Loucy (cell line): ENCODE measurements around the gene PSORS1C1.

Source experiments
- H2AFZ ChIP-seq: fragments of 200-600 bp; sonication (generic); 2 replicates; pipeline ENCODE4 v1.6.0; 2016; ENCODE audit warnings: antibody characterized with exemption, mild to moderate bottlenecking, low read length, moderate library complexity
- H3F3A ChIP-seq: fragments of 200-600 bp; 2 replicates; pipeline ENCODE4 v1.6.0; 2016; ENCODE audit warnings: antibody characterized with exemption, low read depth, mild to moderate bottlenecking
- H3K27me3 ChIP-seq: fragments of 200-600 bp; sonication (generic); 2 replicates; pipeline ENCODE4 v1.6.1; 2014; ENCODE audit warnings: low read length, mild to moderate bottlenecking; ENCODE audit not compliant: insufficient read depth, poor library complexity, severe bottlenecking
- H3K36me3 ChIP-seq: fragments of 200-600 bp; sonication (generic); 2 replicates; pipeline ENCODE4 v1.6.1; 2016; ENCODE audit warnings: low read length; ENCODE audit not compliant: insufficient read depth
- H3K4me1 ChIP-seq: fragments of 200-600 bp; sonication (generic); 2 replicates; pipeline ENCODE4 v1.5.1; 2014; ENCODE audit warnings: low read length, mild to moderate bottlenecking; ENCODE audit not compliant: insufficient read depth, poor library complexity, severe bottlenecking
- H3K4me2 ChIP-seq: fragments of 200-600 bp; sonication (generic); 2 replicates; pipeline ENCODE4 v1.6.0; 2014; ENCODE audit warnings: antibody characterized with exemption, low read length, low read depth, mild to moderate bottlenecking; ENCODE audit not compliant: poor library complexity, severe bottlenecking
- H3K4me3 ChIP-seq: fragments of 200-600 bp; sonication (generic); 2 replicates; pipeline ENCODE4 v1.5.1; 2014; ENCODE audit warnings: low read length, mild to moderate bottlenecking, mixed read lengths; ENCODE audit not compliant: poor library complexity, severe bottlenecking
- H3K79me2 ChIP-seq: fragments of 200-600 bp; sonication (generic); 2 replicates; pipeline ENCODE4 v1.6.1; 2014; ENCODE audit warnings: low read length; ENCODE audit not compliant: insufficient read depth
- H3K9ac ChIP-seq: fragments of 200-600 bp; sonication (generic); 2 replicates; pipeline ENCODE4 v1.6.0; 2014; ENCODE audit warnings: mild to moderate bottlenecking, low read depth, low read length, moderate library complexity; ENCODE audit not compliant: poor library complexity, severe bottlenecking
- H3K9me2 ChIP-seq: fragments of 200-600 bp; sonication (generic); replicated peaks from 2 replicates; pipeline ENCODE4 v1.6.1; 2016; ENCODE audit warnings: low read depth, low read length, mixed read lengths
- H3K9me3 ChIP-seq: fragments of 200-600 bp; sonication (generic); 2 replicates; pipeline ENCODE4 v1.6.1; 2014; ENCODE audit warnings: mild to moderate bottlenecking, antibody characterized with exemption, low read length, low read depth; ENCODE audit not compliant: insufficient read depth
- H4K20me1 ChIP-seq: fragments of 200-600 bp; sonication (generic); 2 replicates; pipeline ENCODE4 v1.6.0; 2014; ENCODE audit warnings: antibody characterized with exemption, low read length, mild to moderate bottlenecking; ENCODE audit not compliant: insufficient read depth, poor library complexity, severe bottlenecking
- CTCF ChIP-seq: fragments of 200-600 bp; sonication (generic); conservative IDR thresholded peaks from 2 replicates; pipeline ENCODE4 v1.5.1; 2014; ENCODE audit warnings: mild to moderate bottlenecking, antibody characterized with exemption, low read length
- EZH2phosphoT487 ChIP-seq: fragments of 200-600 bp; IDR thresholded peaks from 2 replicates; pipeline ENCODE4 v1.6.1; 2018; ENCODE audit warnings: antibody characterized with exemption, mild to moderate bottlenecking, moderate library complexity, borderline replicate concordance

PSORS1C1 gene

GRCh38 chr6:31122791-31123706, 8.4 kb downstream of the PSORS1C1 start:
- no peaks in the 10 kb centered on the region for H4K20me1 ChIP-seq
- H3K27me3 ChIP-seq, result no peaks in the 10 kb centered on the region
- no peak overlapping the region for H2AFZ ChIP-seq
- H3K9ac ChIP-seq, result no peak overlapping the region
- no peak for TF ChIP-seq CTCF
- TF ChIP-seq EZH2phosphoT487, result no peak
- no peaks in the 10 kb centered on the region for H3K9me3 ChIP-seq
- H3K36me3 ChIP-seq, result no peaks in the 10 kb centered on the region
- no peak overlapping the region for H3K4me3 ChIP-seq
- H3K4me2 ChIP-seq, result no peak overlapping the region
- H3K4me1 ChIP-seq, result peaks cover 3% of the 10 kb centered on the region
- no peaks in the 10 kb centered on the region for H3K79me2 ChIP-seq
- no peaks in the 10 kb centered on the region for H3K9me2 ChIP-seq
- H3F3A ChIP-seq, result no peaks in the 10 kb centered on the region

GRCh38 chr6:31125162-31125561, 10.6 kb downstream of the PSORS1C1 start:
- Histone ChIP-seq H3K36me3 (no peaks in the 10 kb centered on the region), H3K4me2 (no peak overlapping the region), H3K79me2 (no peaks in the 10 kb centered on the region), H3F3A (no peaks in the 10 kb centered on the region), H3K9ac (no peak overlapping the region), H3K4me1 (peaks cover 3% of the 10 kb centered on the region), H4K20me1 (no peaks in the 10 kb centered on the region), H3K9me2 (no peaks in the 10 kb centered on the region), H2AFZ (no peak overlapping the region), H3K4me3 (no peak overlapping the region), H3K9me3 (no peaks in the 10 kb centered on the region), H3K27me3 (no peaks in the 10 kb centered on the region)
- TF ChIP-seq EZH2phosphoT487 (no peak), CTCF (no peak)

GRCh38 chr6:31125586-31126363, 11.2 kb downstream of the PSORS1C1 start:
- 0 out of 2 replicates have a peak overlapping the region, but pooled peaks have one; percentile 52 for H2AFZ ChIP-seq

More at GRCh38 chr6:31125586-31126363, 11.2 kb downstream of the PSORS1C1 start:
- Histone ChIP-seq H4K20me1 (no peaks in the 10 kb centered on the region), H3F3A (no peaks in the 10 kb centered on the region), H3K4me3 (no peak overlapping the region), H3K36me3 (no peaks in the 10 kb centered on the region), H3K9ac (no peak overlapping the region), H3K9me2 (no peaks in the 10 kb centered on the region), H3K9me3 (no peaks in the 10 kb centered on the region), H3K27me3 (no peaks in the 10 kb centered on the region), H3K4me1 (peaks cover 3% of the 10 kb centered on the region), H3K4me2 (no peak overlapping the region), H3K79me2 (no peaks in the 10 kb centered on the region)
- TF ChIP-seq CTCF (no peak), EZH2phosphoT487 (no peak)
